Neutrophil (primary cell): ENCODE measurements around the gene CABLES1.
"Not testable (repeated sequence)": the region's sequence is repeated elsewhere in the genome, so short reads cannot be mapped to it uniquely, and the experiment has no call there.

Experiments
- H3K27ac ChIP-seq: fragments of 200-600 bp; sonication (generic); 2 replicates; pipeline ENCODE4 v1.5.1; 2016; ENCODE audit warnings: mild to moderate bottlenecking, moderate library complexity
- H3K27me3 ChIP-seq: fragments of 200-600 bp; sonication (generic); 2 replicates; pipeline ENCODE4 v1.6.0; 2016; ENCODE audit warnings: mild to moderate bottlenecking
- H3K36me3 ChIP-seq: fragments of 200-600 bp; sonication (generic); 2 replicates; pipeline ENCODE4 v1.5.1; 2017
- H3K4me1 ChIP-seq, 2 experiments: fragments of 200-600 bp in 1 of 2; sonication (generic) in 1 of 2; 1 replicate in 1 of 2; 2 replicates in 1 of 2; pipeline versions ENCODE4 v1.5.1 to v1.6.1; 2013 to 2016; ENCODE audit warnings: low read depth in 1 of 2, low read length in 1 of 2, mild to moderate bottlenecking in 1 of 2, moderate library complexity in 1 of 2; ENCODE audit not compliant: control insufficient read depth in 1 of 2, insufficient read depth in 1 of 2
- H3K4me3 ChIP-seq, 2 experiments: fragments of 200-600 bp in 1 of 2; sonication (generic) in 1 of 2; 1 replicate in 1 of 2; 2 replicates in 1 of 2; pipeline ENCODE4 v1.5.1; 2013 to 2016; ENCODE audit warnings: low read depth in 1 of 2, low read length in 1 of 2, mild to moderate bottlenecking in 1 of 2, moderate library complexity in 1 of 2
- H3K9me3 ChIP-seq: fragments of 200-600 bp; sonication (generic); 2 replicates; pipeline ENCODE4 v1.5.1; 2016
- TF ChIP-seq, protein P1 (sequence below): fragments of 200-600 bp; sonication (generic); IDR thresholded peaks from 2 replicates; pipeline ENCODE4 v1.5.1; 2016; ENCODE audit warnings: antibody characterized with exemption

Gene CABLES1

DNA sequence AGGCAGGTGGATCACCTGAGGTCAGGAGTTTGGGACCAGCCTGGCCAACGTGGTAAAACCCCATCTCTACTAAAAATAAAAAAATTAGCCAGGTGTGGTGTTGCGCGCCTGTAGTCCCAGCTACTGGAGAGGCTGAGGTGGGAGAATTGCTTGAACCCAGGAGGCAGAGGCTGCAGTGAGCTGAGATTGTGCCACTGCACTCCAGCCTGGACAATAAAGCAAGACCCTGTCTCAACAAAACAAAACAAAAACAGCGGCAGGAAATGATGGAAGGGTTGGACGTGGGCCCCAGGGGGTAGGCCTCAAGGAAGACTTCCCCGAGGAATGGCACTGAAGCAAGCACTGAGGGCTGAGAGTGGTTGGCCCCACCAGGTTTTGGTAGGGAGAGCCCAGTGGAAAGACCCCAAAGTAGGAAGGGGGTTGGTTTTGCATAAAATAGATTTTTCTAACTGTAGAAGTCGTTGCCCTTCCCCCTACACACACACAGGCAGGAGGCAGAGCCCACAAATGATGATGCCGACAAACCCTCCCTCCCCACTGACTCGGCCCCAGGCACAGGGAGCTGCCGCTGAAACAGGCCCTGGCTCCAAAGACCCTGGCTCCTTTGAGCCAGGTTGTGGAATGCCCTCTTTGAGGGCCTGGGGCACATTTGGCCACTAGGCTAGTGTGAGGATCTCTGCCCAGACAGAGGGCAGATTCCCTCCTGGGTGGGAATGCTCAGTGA, 104.8 kb downstream of the CABLES1 start:
- H3K27ac ChIP-seq = no peak overlapping the region
- TF ChIP-seq, protein P1, sequence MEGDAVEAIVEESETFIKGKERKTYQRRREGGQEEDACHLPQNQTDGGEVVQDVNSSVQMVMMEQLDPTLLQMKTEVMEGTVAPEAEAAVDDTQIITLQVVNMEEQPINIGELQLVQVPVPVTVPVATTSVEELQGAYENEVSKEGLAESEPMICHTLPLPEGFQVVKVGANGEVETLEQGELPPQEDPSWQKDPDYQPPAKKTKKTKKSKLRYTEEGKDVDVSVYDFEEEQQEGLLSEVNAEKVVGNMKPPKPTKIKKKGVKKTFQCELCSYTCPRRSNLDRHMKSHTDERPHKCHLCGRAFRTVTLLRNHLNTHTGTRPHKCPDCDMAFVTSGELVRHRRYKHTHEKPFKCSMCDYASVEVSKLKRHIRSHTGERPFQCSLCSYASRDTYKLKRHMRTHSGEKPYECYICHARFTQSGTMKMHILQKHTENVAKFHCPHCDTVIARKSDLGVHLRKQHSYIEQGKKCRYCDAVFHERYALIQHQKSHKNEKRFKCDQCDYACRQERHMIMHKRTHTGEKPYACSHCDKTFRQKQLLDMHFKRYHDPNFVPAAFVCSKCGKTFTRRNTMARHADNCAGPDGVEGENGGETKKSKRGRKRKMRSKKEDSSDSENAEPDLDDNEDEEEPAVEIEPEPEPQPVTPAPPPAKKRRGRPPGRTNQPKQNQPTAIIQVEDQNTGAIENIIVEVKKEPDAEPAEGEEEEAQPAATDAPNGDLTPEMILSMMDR = no peak

DNA sequence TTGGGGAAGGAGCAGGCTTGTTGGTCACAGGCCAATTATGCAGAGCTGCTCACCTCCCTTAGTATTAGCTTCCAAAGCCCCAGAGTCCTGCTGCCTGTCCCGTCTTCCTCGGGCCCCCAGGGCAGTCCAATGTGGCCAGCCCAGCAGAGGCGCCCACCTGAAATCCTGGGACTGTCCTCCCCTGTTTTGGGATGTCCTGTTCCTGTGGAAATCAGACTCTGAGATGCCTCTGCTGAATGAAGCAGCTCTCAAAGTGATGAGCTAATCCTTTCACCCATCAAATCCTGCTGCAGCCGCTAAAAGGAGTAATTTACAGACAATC, 105.3 kb downstream of the CABLES1 start:
- TF ChIP-seq, protein P1 = no peak
- peaks cover 19 to 23% of the 10 kb centered on the region in 2 experiments for H3K4me1 ChIP-seq

More for the DNA sequence above, 104.8 kb downstream of the CABLES1 start:
- peaks cover 19 to 23% of the 10 kb centered on the region in 2 experiments for H3K4me1 ChIP-seq
- no peaks in the 10 kb centered on the region for H3K36me3 ChIP-seq
- H3K27me3 ChIP-seq = no peaks in the 10 kb centered on the region
- H3K9me3 ChIP-seq = no peaks in the 10 kb centered on the region
- no peak overlapping the region for H3K4me3 ChIP-seq

DNA sequence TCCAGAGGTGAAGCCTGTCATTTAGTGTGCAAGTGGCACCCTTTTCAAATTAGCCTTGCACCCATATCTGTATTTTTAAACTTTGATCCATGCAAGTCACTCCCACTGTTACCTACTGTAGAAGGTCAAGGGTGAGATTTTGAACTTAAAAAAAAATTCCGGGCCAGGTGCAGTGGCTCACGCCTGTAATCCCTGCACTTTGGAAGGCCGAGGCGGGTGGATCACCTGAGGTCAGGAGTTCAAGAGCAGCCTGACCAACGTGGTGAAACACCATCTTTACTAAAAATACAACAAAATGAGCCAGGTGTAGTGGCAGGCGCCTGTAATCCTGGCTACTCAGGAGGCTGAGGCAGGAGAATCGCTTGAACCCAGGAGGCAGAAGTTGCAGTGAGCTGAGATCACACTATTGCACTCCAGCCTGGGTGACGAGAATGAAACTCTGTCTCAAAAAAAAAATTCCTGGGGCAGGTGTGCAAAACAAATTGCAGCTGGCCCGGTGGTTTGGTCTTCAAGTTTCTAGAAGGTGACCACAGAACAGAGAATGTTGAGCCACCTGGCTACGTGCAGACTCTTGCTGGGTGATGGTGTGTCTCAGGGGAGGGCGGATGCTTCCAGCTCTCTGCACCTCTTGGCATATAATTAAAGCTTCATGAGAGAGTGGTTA, 106.7 kb downstream of the CABLES1 start:
- H3K36me3 ChIP-seq, H3K27me3 ChIP-seq, H3K4me3 ChIP-seq, H3K27ac ChIP-seq, H3K9me3 ChIP-seq: not testable (repeated sequence)
- peaks cover 19 to 23% of the 10 kb centered on the region in 2 experiments for H3K4me1 ChIP-seq

More for the DNA sequence above, 105.3 kb downstream of the CABLES1 start:
- Histone ChIP-seq H3K9me3 (no peaks in the 10 kb centered on the region), H3K27ac (no peak overlapping the region), H3K4me3 (no peak overlapping the region), H3K36me3 (no peaks in the 10 kb centered on the region), H3K27me3 (no peaks in the 10 kb centered on the region)

DNA sequence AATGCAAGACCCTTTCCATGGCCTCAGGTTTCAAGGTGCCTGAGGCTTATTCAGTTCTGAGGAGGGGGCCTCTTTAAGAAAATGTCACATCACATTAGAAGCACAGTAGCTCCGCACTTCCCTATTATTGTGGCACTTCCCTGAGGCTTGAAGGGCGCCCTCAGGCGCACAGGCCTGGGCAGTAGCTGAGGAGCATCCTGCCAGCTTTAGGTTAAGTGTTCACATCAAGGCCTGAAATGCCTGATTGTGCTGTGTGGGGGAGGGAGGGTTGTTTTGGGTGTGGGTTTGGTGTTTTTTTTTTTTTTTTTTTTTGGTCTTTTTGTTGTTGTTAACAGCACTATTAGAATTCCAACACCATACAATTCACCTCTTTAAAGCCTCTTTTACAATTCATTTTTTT, 107.9 kb downstream of the CABLES1 start:
- TF ChIP-seq, protein P1 = no peak
- Histone ChIP-seq H3K36me3 (no peaks in the 10 kb centered on the region), H3K4me1 (peaks cover 9 to 13% of the 10 kb centered on the region in 2 experiments), H3K9me3 (no peaks in the 10 kb centered on the region), H3K4me3 (no peak overlapping the region), H3K27ac (no peak overlapping the region), H3K27me3 (no peaks in the 10 kb centered on the region)

DNA sequence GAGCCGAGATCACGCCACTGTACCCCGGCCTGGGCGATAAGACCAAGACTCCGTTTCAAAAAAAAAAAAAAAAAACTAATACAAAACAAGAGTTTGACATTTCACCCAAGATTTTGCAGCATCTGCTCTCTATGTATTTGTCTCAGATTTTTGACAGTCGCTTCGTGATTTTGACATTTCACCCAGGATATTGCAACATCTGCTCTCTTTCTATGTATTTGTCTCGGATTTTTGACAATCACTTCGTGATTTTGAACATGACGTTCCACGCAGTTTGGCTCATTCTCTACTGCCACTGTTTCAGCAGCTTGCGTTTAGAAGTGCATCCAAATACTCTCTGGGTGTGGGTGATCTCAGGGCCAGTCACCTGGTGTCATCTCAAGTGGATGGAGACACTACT, 108.5 kb downstream of the CABLES1 start:
- H3K4me1 ChIP-seq = peaks cover 8 to 13% of the 10 kb centered on the region in 2 experiments
- H3K36me3 ChIP-seq = no peaks in the 10 kb centered on the region
- H3K27me3 ChIP-seq = no peaks in the 10 kb centered on the region
- no peak overlapping the region for H3K27ac ChIP-seq
- no peaks in the 10 kb centered on the region for H3K9me3 ChIP-seq
- TF ChIP-seq, protein P1 = no peak
- no peak overlapping the region for H3K4me3 ChIP-seq

DNA sequence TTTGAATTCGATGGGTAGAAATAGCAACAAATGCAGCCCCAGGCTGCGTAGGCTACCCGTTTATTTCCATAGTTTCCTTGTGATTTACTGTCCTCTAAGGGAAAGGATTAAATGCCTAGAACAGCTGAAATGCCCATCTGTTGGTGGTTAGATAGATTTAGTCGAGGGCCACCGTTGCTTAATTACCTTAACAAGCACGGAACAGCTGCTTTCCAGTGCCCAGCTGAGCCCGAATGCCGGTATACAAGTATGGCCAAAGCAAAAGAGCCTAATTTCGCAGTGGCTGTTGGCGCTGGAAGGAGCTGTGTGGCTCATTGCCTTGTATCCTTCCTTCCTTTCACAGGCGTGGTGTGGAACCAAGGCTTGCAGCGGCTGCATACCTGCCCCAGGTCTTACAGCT, 109.1 kb downstream of the CABLES1 start:
- Histone ChIP-seq H3K4me1 (peaks cover 8 to 13% of the 10 kb centered on the region in 2 experiments), H3K4me3 (no peak overlapping the region), H3K27ac (no peak overlapping the region), H3K9me3 (no peaks in the 10 kb centered on the region), H3K27me3 (no peaks in the 10 kb centered on the region), H3K36me3 (no peaks in the 10 kb centered on the region)
- TF ChIP-seq, protein P1 = no peak
